Nucleus accumbens (tissue), 56 donors: ENCODE measurements around the gene CDADC1.
"Not testable (repeated sequence)": the region's sequence is repeated elsewhere in the genome, so short reads cannot be mapped to it uniquely, and the experiment has no call there.

ENCODE experiments used
- DNase-seq, 56 donors: peaks; one replicate each; lab custom pipeline; 2025; lab: John Stamatoyannopoulos, UW

CDADC1 gene

GRCh38 chr13:49310251-49310650 is 62.5 kb downstream of the CDADC1 start:
- no peak for DNase-seq

DNA sequence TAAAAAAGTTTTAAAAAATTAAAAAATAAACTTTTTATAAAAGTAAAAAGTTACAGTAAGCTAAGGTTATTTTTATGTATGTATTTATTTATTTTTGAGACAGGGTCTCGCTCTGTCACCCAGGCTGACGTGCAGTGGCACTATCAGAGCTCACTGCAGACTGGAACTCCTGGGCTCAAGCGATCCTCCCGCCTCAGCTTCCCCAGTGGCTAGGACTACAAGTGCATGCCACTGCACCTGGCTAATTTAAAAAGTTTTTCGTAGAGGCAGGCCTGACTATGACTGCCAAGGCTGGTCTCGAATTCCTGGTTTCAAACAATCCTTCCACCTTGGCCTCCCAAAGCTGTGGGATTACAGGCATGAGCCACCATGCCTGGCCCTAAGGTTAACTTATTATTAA is 64.1 kb downstream of the CDADC1 start:
- no peak for DNase-seq

DNA sequence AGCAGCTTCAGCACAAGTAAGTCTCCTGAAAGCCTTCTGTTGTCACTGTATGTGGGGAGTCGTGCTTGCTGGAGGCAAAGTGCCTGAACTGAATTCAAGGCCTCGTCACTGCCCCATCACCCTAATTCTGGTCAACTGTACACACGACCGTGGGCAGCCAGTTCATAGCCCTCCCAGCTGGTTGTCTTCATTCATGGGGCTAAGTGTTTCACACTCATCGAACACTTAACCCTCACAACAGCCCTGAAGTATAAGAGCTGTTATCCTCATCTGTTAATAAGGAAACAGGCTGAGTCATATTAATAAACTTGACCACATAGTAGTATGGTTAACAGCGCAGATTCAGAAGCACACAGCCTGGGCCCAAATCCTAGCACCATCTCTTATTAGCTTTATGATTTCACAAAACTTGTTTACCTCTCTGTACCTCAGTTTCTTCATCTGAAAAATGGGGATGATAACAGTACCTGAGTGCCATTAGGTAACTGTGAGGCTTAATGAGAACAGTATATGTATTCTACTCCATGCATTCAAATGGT is 66.7 kb downstream of the CDADC1 start:
- no peak for DNase-seq

DNA sequence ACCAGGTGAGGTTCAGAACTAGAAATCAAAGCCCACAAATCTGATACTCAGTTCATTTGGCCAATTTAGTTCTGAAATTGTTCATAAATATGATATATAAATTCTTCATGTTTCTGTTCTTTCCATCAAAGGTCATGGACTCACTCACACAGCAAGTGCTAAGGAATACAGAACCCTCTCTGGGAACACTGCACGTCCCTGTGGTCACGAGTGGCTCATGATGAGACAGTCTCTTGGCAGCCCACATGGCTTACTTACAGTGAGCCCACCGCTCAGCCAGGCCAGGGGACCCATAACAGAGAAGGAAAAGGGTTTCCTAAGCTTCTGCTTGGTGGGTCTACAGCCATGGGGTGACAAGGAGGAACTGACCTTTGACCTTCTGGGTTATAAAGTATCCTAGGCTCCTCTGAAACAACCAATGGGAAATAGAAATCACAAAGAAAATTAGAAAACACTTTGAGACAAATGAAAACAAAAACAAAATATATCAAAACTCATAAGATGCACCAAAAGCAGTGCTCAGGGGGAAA is 67.4 kb downstream of the CDADC1 start:
- no peak for DNase-seq

DNA sequence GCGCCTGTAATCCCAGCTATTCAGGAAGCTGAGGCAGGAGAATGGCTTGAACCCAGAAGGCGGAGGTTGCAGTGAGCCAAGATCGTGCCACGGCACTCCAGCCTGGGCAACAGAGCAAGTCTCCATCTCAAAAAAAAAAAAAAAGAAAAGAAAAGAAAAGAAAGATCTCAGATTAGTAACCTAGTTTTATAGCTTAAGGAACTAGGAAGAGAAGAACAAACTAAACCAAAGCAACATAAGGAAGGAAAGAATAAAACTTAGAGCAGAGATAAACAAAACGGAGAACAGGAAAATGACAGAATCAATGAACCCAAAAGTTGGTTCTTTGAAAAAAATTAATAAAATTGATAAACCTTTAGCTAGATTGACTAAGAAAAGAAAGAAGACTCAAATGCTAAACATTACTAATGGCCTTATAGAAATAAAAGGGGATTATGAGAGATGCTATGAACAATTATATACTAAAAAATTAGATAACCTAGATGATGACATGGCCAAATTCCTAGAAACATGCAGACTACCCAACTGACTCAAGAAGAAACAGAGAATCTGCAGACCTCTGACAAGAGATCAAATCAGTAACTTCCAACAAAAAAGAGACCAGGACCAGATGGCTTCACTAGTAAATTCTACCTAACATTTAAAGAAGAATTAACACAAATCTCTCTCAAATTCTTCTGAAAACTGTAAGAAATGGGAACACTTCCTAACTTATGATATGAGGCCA is 68.2 kb downstream of the CDADC1 start:
- DNase-seq: no peak

DNA sequence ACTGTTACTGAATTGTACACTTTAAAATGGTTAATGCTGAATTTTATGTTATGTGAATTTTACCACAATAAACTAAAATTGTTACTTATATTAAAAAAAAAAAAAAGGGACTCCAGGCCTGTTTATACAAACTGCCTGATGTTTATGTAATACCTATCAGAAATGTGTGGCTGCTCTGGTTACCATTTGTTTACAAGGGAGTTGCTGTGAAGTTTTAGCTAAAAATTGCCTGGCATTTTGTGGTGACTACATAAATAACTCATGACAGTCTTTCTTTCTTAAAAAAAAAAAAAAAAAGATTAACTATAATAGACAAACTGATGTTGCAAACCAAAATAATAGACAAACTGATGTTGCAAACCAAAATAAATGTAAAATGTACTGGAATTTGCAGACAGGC is 71.8 kb downstream of the CDADC1 start:
- no peak for DNase-seq

- no peak for DNase-seq
Observed at GRCh38 chr13:49319951-49320350, 72.2 kb downstream of the CDADC1 start.

DNA sequence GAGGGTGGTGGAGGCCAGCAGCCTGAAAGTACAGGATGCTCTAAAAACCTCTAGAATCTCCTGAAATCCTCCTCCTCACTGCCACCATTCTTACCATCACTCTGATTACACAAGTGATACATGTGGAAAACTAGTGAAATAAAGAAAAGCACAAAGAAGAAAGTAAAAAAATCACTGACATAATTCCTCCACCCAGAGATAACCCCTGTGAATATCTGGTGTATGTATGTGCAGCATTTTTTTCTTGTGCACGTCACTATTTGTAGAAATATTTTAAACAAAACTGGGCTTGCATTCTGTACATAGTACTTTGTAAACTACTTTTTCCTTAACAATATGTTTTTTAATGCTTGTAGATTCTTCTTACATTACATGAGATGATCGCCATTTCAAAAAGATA is 73.2 kb downstream of the CDADC1 start:
- DNase-seq: no peak

DNA sequence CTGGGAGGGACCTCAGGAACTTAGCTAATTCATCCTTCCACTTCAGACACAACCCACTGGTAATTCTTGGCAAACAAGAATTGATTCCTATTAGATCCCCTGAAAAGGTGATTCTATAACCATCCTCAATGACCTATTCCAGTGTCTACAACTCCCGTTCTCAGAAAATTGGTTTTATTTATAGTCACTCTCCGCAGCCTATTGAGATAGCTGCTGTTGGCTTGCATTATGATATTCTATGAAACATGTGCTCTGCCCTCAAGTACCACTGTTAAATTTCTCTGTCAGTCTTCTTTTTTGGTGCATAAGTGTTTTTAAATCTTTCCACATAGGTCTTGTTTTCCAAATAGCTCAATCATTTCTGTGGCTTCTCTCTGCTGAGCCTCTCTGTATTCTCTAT is 75.0 kb downstream of the CDADC1 start:
- no peak for DNase-seq

GRCh38 chr13:49323344-49323743 is 75.6 kb downstream of the CDADC1 start:
- no peak for DNase-seq

- DNase-seq: no peak
Observed at GRCh38 chr13:49326222-49326917, 78.6 kb downstream of the CDADC1 start.

- not testable (repeated sequence) for DNase-seq
Observed at GRCh38 chr13:49327145-49327544, 79.4 kb downstream of the CDADC1 start.

GRCh38 chr13:49329831-49330545 is 82.3 kb downstream of the CDADC1 start:
- no peak for DNase-seq

DNA sequence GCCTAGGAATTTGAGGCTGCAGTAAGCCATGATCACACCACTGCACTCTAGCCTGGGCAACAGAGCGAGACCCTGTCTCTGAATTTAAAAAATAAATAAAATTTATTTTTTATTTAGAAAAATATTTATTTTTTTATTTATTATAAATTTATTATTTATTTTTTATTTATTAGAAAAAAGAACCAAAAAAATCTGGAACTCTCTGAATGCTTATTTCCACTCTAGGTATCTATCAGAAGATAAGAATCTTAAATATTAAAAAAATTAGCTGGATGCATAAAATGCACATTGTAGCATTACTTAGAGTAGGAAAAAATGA is 82.8 kb downstream of the CDADC1 start:
- DNase-seq: no peak

GRCh38 chr13:49336655-49337054 is 88.9 kb downstream of the CDADC1 start:
- DNase-seq: no peak

DNA sequence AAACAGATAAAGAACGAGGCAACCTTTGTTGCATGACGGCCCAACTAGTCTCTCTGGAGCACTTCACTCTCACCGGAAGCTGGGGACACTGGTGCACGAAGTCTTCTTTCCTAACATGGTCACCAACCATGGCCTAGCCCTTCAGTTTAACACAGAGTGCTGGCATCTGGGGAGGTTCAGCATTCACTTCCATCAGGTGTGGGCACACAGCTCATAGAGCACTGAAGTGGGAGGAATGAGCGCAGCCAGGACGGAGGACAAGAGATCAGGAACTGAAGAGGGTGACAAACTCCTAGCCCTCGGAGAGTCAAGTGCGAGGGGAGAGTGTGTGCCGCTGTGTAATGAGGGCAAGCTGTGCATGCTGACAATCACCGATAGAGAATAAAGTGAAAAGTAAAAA is 92.4 kb downstream of the CDADC1 start:
- no peak for DNase-seq

GRCh38 chr13:49341517-49341916 is 93.8 kb downstream of the CDADC1 start:
- DNase-seq: no peak

DNA sequence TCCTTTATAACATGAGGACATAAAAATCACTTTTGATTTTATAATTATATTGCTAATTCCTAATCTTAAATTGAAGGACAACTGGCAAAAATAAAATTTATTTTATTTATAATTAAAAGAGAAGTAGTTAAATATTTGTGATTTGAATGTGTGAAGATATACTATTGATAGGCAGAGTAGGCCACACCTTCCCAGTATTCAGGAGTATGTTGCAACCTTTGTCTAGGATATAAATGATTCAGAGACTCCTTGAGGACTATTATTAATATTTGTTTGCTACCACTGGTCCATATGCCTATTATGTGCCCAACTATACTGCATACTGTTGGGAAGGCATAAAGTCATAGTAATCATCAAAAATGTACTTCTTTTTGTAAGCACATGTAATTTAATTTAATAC is 94.2 kb downstream of the CDADC1 start:
- DNase-seq: no peak

- no peak for DNase-seq
Observed at GRCh38 chr13:49342454-49342853, 94.7 kb downstream of the CDADC1 start.
